Activated naive CD4-positive, alpha-beta T cell treated with anti-CD3 and anti-CD28 coated beads, Interleukin-2, amount 50 U/mL, for 72 hours (primary cell): Measurements from ENCODE around the gene BCOR. TPM values are rescaled to one million over a fixed set of nuclear protein-coding genes. Genes with fewer than 3 reads are reported as not detected.

ENCODE experiments used
- ATAC-seq, 2 donors: fragments of 150-1000 bp; cut with Tn5 transposase; 2 replicates each; pipeline ENCODE4 v1.10.0; 2021; ENCODE audit warnings: mild to moderate bottlenecking in 2 of 2, moderate library complexity in 2 of 2
- DNase-seq, 2 donors: peaks; one replicate each; pipeline ENCODE4 v3.0.0; 2021 to 2022; ENCODE audit warnings: low spot score in 2 of 2
- H3K27ac Mint-ChIP-seq, 2 donors: one replicate each; pipeline ENCODE4 v1.8.0; 2022; ENCODE audit warnings: mild to moderate bottlenecking in 2 of 2, mixed read lengths in 2 of 2
- H3K36me3 Mint-ChIP-seq, 2 donors: one replicate each; pipeline ENCODE4 v1.8.0; 2022; ENCODE audit warnings: mixed read lengths in 2 of 2
- H3K9me3 Mint-ChIP-seq, 2 donors: one replicate each; pipeline ENCODE4 v1.8.0; 2022; ENCODE audit warnings: mixed read lengths in 2 of 2
- total RNA-seq, 2 donors: library from RNA; stranded (reverse); gene quantifications; one replicate each; pipeline ENCODE4 v1.2.3, GENCODE V29; 2022

BCOR gene
- 10 to 100 TPM; 46.9 to 48.3 TPM for total RNA-seq

DNA sequence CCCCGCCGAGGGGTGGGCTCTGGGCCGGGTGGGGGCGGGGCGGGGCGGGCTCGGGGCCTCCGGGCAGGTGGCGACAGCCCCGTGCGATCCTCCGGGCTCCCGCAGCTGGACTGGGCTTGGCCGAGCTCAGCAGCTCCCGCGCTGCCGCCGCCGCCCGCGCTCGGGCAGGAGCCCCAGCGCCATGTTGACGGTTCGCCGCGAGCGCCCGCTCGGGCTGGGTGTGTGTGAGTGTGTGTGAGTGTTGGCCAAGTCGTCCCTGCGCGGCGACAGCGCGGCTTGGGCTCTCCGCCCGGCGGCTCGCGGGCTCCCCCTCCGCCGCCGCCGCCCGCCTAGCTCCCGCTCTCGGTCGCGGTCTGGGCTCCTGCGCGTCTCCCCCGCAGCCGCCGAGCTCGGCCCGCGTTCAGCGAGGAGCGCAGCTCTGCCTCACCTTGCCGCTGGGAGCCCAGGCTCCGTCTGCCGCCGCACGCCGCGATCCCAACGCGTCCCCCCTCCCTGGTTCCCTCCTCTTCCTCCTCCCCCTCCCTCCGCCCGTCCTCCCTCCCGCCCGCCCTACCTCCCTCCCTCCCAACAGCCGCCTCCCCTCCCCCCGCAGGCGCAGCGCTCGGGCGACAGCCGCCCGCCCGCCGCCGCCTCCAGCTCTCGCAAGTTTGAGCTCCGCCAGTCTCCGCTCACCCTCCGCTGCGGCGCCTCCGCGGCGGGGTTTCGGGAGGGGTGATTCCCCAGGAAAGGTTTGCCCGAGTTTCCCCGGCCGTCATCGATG lies at the start of gene BCOR:
Gene BCOR (minus strand): TSS at position 455 of the 760 bp plus-strand sequence. CDS start 20,029 bp downstream, outside the sequence.
- H3K36me3 Mint-ChIP-seq: peaks cover 6 to 11% of the 10 kb centered on the region in 2 donors
- peak within 1 kb of the TSS in 1 of 2 donors; percentile 44 for H3K27ac Mint-ChIP-seq
- peak; percentile 41 to 56 for ATAC-seq

GRCh38 chrX:40147126-40147952 lies 49.6 kb upstream of the BCOR start:
- no peak for ATAC-seq
- no peak for DNase-seq
- Mint-ChIP-seq H3K27ac (no peak overlapping the region), H3K36me3 (peaks cover 0 to 5% of the 10 kb centered on the region in 2 donors), H3K9me3 (no peaks in the 10 kb centered on the region)

More for the DNA sequence above, at the start of gene BCOR:
- no peaks in the 10 kb centered on the region for H3K9me3 Mint-ChIP-seq
- peak in 1 of 2 donors; percentile 68 for DNase-seq

- DNase-seq (no peak), ATAC-seq (peak; percentile 74 to 79)
- H3K27ac Mint-ChIP-seq: no peak overlapping the region
- H3K36me3 Mint-ChIP-seq: peaks cover 0 to 5% of the 10 kb centered on the region in 2 donors
- no peaks in the 10 kb centered on the region for H3K9me3 Mint-ChIP-seq
Measured at GRCh38 chrX:40146262-40147125, 48.7 kb upstream of the BCOR start.

GRCh38 chrX:40145923-40146261 lies 48.1 kb upstream of the BCOR start:
- no peak for DNase-seq
- no peak overlapping the region for H3K27ac Mint-ChIP-seq
- no peaks in the 10 kb centered on the region for H3K9me3 Mint-ChIP-seq
- peaks cover 0 to 5% of the 10 kb centered on the region in 2 donors for H3K36me3 Mint-ChIP-seq
- ATAC-seq: peak; percentile 18 to 40

GRCh38 chrX:40145001-40145922 lies 47.5 kb upstream of the BCOR start:
- Mint-ChIP-seq H3K36me3 (peaks cover 0 to 5% of the 10 kb centered on the region in 2 donors), H3K27ac (no peak overlapping the region), H3K9me3 (no peaks in the 10 kb centered on the region)
- ATAC-seq (no peak), DNase-seq (no peak)

DNA sequence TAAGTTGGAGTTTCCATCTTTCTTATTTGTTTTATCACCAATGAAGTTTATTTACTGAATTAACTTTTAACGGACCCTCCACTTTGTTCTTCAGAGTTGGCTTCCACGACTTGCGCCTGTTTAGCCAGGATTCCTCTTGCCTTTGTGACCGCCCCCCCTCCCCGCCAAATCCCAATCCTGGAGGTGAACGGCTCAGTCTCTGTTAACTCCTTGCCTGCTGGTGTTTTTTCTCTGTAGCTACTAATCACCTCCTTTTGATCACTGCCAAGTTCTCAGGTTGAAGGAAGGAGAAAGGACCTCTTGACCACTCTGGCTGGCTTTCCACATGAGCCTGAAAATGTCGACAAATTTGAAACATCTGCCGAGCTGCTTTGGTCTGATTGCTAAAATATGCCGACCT lies 46.8 kb upstream of the BCOR start:
- no peak for ATAC-seq
- Mint-ChIP-seq H3K27ac (no peak overlapping the region), H3K9me3 (no peaks in the 10 kb centered on the region), H3K36me3 (peaks cover 0 to 5% of the 10 kb centered on the region in 2 donors)
- DNase-seq: no peak

- DNase-seq (no peak), ATAC-seq (no peak)
- Mint-ChIP-seq H3K27ac (no peak overlapping the region), H3K9me3 (no peaks in the 10 kb centered on the region), H3K36me3 (peaks cover 0 to 5% of the 10 kb centered on the region in 2 donors)
Measured at GRCh38 chrX:40143987-40144386, 46.2 kb upstream of the BCOR start.

- Mint-ChIP-seq H3K36me3 (peaks cover 0 to 5% of the 10 kb centered on the region in 2 donors), H3K27ac (no peak overlapping the region), H3K9me3 (no peaks in the 10 kb centered on the region)
- ATAC-seq (no peak), DNase-seq (no peak)
Measured at GRCh38 chrX:40143001-40143400, 45.2 kb upstream of the BCOR start.

DNA sequence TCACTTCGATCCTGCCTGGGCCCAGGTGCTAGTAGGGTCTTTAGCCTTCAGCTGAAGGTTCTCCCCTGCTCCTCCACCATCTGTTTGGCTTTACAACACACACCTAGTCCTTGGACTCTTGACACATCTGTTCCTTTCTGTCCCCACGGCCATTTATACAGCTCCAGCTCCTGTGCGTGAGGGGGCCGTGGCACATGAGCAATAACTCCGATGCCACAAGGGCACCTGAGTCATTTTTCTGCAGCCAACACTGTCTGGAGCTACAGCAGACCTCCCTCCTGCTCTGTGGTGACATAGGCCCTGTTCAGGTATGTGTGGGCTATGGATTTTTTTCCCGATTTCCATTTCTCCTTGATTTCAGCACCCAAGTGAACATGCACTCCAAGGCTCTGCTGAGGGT lies 44.7 kb upstream of the BCOR start:
- Mint-ChIP-seq H3K27ac (no peak overlapping the region), H3K9me3 (no peaks in the 10 kb centered on the region), H3K36me3 (peaks cover 0 to 5% of the 10 kb centered on the region in 2 donors)
- ATAC-seq: no peak
- DNase-seq: no peak

GRCh38 chrX:40140706-40141499 lies 43.1 kb upstream of the BCOR start:
- DNase-seq: no peak
- Mint-ChIP-seq H3K36me3 (peaks cover 0 to 5% of the 10 kb centered on the region in 2 donors), H3K27ac (no peak overlapping the region), H3K9me3 (no peaks in the 10 kb centered on the region)
- ATAC-seq: no peak

GRCh38 chrX:40132751-40133150 lies 35.0 kb upstream of the BCOR start:
- H3K36me3 Mint-ChIP-seq: no peaks in the 10 kb centered on the region
- ATAC-seq (no peak), DNase-seq (no peak)
- no peak overlapping the region for H3K27ac Mint-ChIP-seq
- no peaks in the 10 kb centered on the region for H3K9me3 Mint-ChIP-seq

- Mint-ChIP-seq H3K9me3 (no peaks in the 10 kb centered on the region), H3K27ac (no peak overlapping the region), H3K36me3 (no peaks in the 10 kb centered on the region)
- DNase-seq (no peak), ATAC-seq (no peak)
Measured at GRCh38 chrX:40131654-40132337, 34.0 kb upstream of the BCOR start.

DNA sequence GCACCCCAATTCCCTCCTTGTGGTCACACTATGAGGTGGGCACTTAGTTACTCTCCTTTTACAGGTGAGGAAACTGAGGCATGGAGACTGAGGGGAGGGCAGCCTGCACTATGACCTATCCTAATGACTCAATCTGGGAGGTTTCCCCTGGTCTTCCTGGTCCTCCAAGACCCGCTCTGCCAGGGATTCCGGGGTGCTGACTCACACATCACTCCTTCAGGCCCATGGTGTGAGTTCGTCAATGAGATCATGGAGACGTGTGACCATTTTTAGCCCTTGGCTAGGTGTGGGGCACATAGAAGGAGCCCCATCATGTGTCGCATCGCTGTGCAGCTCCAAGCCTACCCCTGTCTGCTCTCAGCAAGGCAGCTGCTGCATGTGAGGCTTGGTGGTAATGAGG lies 32.4 kb upstream of the BCOR start:
- Mint-ChIP-seq H3K36me3 (no peaks in the 10 kb centered on the region), H3K9me3 (no peaks in the 10 kb centered on the region), H3K27ac (no peak overlapping the region)
- DNase-seq (no peak), ATAC-seq (no peak)

GRCh38 chrX:40127052-40127451 lies 29.3 kb upstream of the BCOR start:
- Mint-ChIP-seq H3K9me3 (no peaks in the 10 kb centered on the region), H3K36me3 (no peaks in the 10 kb centered on the region), H3K27ac (peak overlapping the region in 1 of 2 donors; percentile 87)
- peak; percentile 71 to 84 for ATAC-seq
- no peak for DNase-seq

- DNase-seq (no peak), ATAC-seq (no peak)
- no peak overlapping the region for H3K27ac Mint-ChIP-seq
- no peaks in the 10 kb centered on the region for H3K9me3 Mint-ChIP-seq
- no peaks in the 10 kb centered on the region for H3K36me3 Mint-ChIP-seq
Measured at GRCh38 chrX:40122487-40122886, 24.7 kb upstream of the BCOR start.
